Stomach smooth muscle (tissue), 2 donors: ENCODE measurements around the gene MTF2.
"Not testable (repeated sequence)": the region's sequence is repeated elsewhere in the genome, so short reads cannot be mapped to it uniquely, and the experiment has no call there.

Source experiments
- H3K27ac ChIP-seq: one replicate; pipeline ENCODE4 v1.7.0; 2013; ENCODE audit warnings: mild to moderate bottlenecking, low read length, inconsistent platforms
- H3K27me3 ChIP-seq, 2 donors: one replicate each; pipeline ENCODE4 v1.7.0; 2013; ENCODE audit warnings: low read length in 2 of 2; ENCODE audit not compliant: insufficient read depth in 2 of 2, control insufficient read depth in 1 of 2
- H3K36me3 ChIP-seq, 2 donors: one replicate each; pipeline ENCODE4 v1.7.0; 2013; ENCODE audit warnings: low read length in 2 of 2; ENCODE audit not compliant: control insufficient read depth in 2 of 2, insufficient read depth in 2 of 2
- H3K4me1 ChIP-seq: one replicate; pipeline ENCODE4 v1.7.0; 2013; ENCODE audit warnings: low read length; ENCODE audit not compliant: control insufficient read depth, insufficient read depth
- H3K4me3 ChIP-seq, 2 donors: one replicate each; pipeline ENCODE4 v1.7.0; 2013; ENCODE audit warnings: low read length in 2 of 2
- H3K9ac ChIP-seq, 2 donors: one replicate each; pipeline ENCODE4 v1.7.0; 2013; ENCODE audit warnings: low read length in 2 of 2, mild to moderate bottlenecking in 1 of 2
- H3K9me3 ChIP-seq, 2 donors: one replicate each; pipeline ENCODE4 v1.7.0; 2013; ENCODE audit warnings: low read length in 2 of 2; ENCODE audit not compliant: control insufficient read depth in 2 of 2
- donor health status: healthy.
- donor health status: Pancreatic carcinoma.

Gene MTF2

DNA sequence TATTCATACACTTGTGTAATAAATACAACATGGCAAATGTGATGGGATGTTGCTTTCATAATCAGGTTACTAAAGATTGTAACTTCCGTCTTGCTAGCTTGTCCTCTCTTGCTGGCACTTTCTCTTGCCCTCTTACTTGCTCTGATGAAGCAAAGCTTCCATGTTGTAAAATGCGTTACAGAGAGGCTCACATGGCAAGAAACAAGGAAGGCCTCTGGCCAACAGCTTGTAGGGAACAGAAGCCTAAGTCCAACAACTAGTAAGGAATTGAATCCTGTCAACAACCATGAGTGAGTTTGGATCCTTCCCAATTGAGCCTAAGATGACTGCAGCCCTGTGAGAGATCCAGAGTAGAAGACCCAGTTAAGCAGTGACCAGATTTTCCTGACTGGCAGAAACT, 85.7 kb downstream of the MTF2 start:
- Histone ChIP-seq H3K9ac (no peak overlapping the region), H3K27ac (no peak overlapping the region), H3K27me3 (no peaks in the 10 kb centered on the region), H3K36me3 (no peaks in the 10 kb centered on the region), H3K4me3 (no peak overlapping the region), H3K4me1 (no peaks in the 10 kb centered on the region), H3K9me3 (no peaks in the 10 kb centered on the region)

- not testable (repeated sequence) for H3K36me3 ChIP-seq, H3K9me3 ChIP-seq, H3K27ac ChIP-seq, H3K9ac ChIP-seq, H3K4me1 ChIP-seq, H3K27me3 ChIP-seq, H3K4me3 ChIP-seq
These were observed 86.8 kb downstream of the MTF2 start for GRCh38 chr1:93165895-93166294.

DNA sequence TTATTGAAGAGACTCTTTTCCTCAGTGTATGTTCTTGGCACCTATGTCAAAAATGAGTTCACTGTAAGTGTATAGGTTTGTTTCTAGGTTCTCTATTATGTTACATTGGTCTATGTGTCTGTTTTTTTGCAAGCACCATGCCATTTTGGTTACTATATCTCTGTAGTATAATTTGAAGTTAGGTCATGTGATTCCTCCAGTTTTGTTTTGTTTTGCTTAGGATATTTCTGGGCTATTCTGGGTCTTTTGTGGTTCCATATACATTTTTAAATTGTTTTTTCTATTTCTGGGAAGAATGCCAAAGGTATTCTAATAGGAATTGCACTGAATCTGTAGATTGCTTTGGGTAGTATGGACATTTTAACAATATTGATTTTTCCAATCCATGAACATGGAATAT, 87.9 kb downstream of the MTF2 start:
- H3K9me3 ChIP-seq, result no peaks in the 10 kb centered on the region
- no peaks in the 10 kb centered on the region for H3K4me1 ChIP-seq
- no peak overlapping the region for H3K27ac ChIP-seq
- H3K4me3 ChIP-seq, result no peak overlapping the region
- no peaks in the 10 kb centered on the region for H3K27me3 ChIP-seq
- H3K36me3 ChIP-seq, result no peaks in the 10 kb centered on the region
- H3K9ac ChIP-seq, result no peak overlapping the region

DNA sequence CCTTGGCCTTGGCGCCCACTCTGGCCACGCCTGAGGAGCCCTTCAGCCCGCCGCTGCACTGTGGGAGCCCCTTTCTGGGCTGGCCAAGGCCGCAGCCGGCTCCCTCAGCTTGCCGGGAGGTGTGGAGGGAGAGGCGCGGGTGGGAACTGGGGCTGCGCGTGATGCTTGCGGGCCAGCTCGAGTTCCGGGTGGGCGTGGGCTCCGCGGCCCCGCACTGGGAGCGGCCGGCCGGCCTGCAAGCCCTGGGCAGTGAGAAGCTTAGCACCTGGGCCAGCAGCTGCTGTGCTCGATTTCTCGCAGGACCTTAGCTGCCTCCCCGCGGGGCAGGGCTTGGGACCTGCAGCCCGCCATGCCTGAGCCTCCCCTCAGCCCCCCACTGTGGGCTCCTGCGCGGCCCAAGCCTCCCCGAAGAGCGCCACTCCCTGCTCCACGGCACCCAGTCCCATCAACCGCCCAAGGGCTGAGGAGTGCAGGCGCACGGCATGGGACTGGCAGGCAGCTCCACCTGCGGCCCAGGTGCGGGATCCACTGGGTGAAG, 91.1 kb downstream of the MTF2 start:
- H3K27me3 ChIP-seq, result not testable (repeated sequence)

DNA sequence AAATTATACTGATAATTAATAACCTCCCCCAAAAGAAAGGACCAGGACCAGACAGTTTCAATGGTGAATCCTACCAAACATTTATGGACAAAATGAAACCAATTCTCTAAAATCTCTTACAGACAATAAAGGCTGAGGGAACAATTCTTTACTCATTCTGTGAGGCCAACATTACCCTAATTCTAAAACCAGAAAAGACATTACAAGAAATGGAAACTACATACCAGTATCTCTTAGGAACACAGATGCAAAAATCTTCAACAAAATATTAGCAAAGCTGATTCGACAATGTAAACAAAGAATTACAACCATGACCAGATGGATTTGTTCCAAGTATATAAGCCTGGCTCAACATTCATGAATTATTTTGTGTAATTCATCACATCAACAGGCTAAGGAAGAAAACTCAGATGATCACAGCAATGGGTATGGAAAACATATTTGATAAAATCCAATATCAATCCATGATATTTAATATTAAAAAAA, 92.5 kb downstream of the MTF2 start:
- no peaks in the 10 kb centered on the region for H3K9me3 ChIP-seq
- no peak overlapping the region for H3K9ac ChIP-seq
- no peak overlapping the region for H3K27ac ChIP-seq
- no peak overlapping the region for H3K4me3 ChIP-seq
- no peaks in the 10 kb centered on the region for H3K4me1 ChIP-seq
- no peaks in the 10 kb centered on the region for H3K27me3 ChIP-seq
- peaks cover 0 to 3% of the 10 kb centered on the region in 2 donors for H3K36me3 ChIP-seq

More for the DNA sequence above, 91.1 kb downstream of the MTF2 start:
- not testable (repeated sequence) for H3K9me3 ChIP-seq, H3K27ac ChIP-seq, H3K36me3 ChIP-seq, H3K4me3 ChIP-seq, H3K9ac ChIP-seq, H3K4me1 ChIP-seq

GRCh38 chr1:93172778-93173177, 93.7 kb downstream of the MTF2 start:
- H3K9me3 ChIP-seq, result no peaks in the 10 kb centered on the region
- no peak overlapping the region for H3K4me3 ChIP-seq
- H3K36me3 ChIP-seq, result peaks cover 0 to 3% of the 10 kb centered on the region in 2 donors
- no peak overlapping the region for H3K9ac ChIP-seq
- no peaks in the 10 kb centered on the region for H3K27me3 ChIP-seq
- H3K27ac ChIP-seq, result no peak overlapping the region
- H3K4me1 ChIP-seq, result no peaks in the 10 kb centered on the region

DNA sequence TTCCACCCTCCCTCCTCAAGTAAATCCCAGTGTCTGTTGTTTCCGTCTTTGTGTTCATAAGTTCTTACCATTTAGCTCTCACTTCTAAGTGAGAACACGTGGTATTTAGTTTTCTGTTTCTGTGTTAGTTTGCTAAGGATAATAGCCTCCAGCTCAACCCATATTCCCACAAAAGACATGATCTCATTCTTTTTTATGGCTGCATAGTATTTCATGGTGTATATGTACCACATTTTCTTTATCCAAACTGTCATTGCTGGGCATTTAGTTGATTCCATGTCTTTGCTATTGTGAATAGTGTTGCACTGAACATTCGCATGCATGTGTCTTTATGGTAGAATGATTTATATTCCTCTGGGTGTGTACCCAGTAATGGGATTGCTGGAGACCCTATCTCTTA, 95.6 kb downstream of the MTF2 start:
- not testable (repeated sequence) for H3K36me3 ChIP-seq, H3K9me3 ChIP-seq, H3K27ac ChIP-seq, H3K27me3 ChIP-seq, H3K9ac ChIP-seq, H3K4me1 ChIP-seq, H3K4me3 ChIP-seq

- Histone ChIP-seq H3K4me1 (peaks cover 3% of the 10 kb centered on the region), H3K36me3 (peaks cover 0 to 3% of the 10 kb centered on the region in 2 donors), H3K27me3 (no peaks in the 10 kb centered on the region), H3K27ac (no peak overlapping the region), H3K9me3 (no peaks in the 10 kb centered on the region), H3K4me3 (peak overlapping the region; percentile 91 to 96), H3K9ac (peak overlapping the region in 1 of 2 donors; percentile 37)
These were observed 98.9 kb downstream of the MTF2 start for GRCh38 chr1:93177991-93178390.

- Histone ChIP-seq H3K9me3 (no peaks in the 10 kb centered on the region), H3K27ac (no peak overlapping the region), H3K27me3 (no peaks in the 10 kb centered on the region), H3K9ac (no peak overlapping the region), H3K4me1 (peaks cover 3% of the 10 kb centered on the region), H3K36me3 (peaks cover 0 to 3% of the 10 kb centered on the region in 2 donors), H3K4me3 (peak overlapping the region; percentile 91 to 96)
These were observed 99.3 kb downstream of the MTF2 start for GRCh38 chr1:93178418-93178817.

- H3K27ac ChIP-seq, result peak within 1 kb of the TSS; percentile 99
- no peaks in the 10 kb centered on the region for H3K36me3 ChIP-seq
- H3K9ac ChIP-seq, result peak within 1 kb of the TSS; percentile 98 to 99
- no peaks in the 10 kb centered on the region for H3K9me3 ChIP-seq
- H3K4me1 ChIP-seq, result peaks cover 3% of the 10 kb centered on the region
- peak within 1 kb of the TSS; percentile 91 to 96 for H3K4me3 ChIP-seq
- H3K27me3 ChIP-seq, result no peaks in the 10 kb centered on the region
These were observed 101.0 kb downstream of the MTF2 start, which contains the start of gene TMED5 for GRCh38 chr1:93179886-93180722. Gene TMED5, minus strand, starts transcription at chr1:93180413. Its CDS starts 171 bp downstream, at chr1:93180242.
